ENCODE results near the gene NFS1. TPM values are rescaled to one million over a fixed set of nuclear protein-coding genes. Genes with fewer than 3 reads are reported as not detected.

NFS1 gene
- total RNA-seq, 4 donors from 2014 or later: 16.8 to 40.0 (median 31.4) TPM

GRCh38 chr20:35741892-35742740 is 43.0 kb upstream of the NFS1 start, which contains the start of gene RBM39:
Gene RBM39 (minus strand): TSS chr20:35742260. CDS start chr20:35740874, 1,386 bp downstream.
- TF ChIP-seq POLR2A (IDR thresholded peaks at IDR 0.05) (peak; percentile 90 to 95), EP300 (IDR thresholded peaks at IDR 0.05) (no peak), POLR2AphosphoS5 (IDR thresholded peaks at IDR 0.05) (peak; percentile 99)
- TF ChIP-seq, protein P1, sequence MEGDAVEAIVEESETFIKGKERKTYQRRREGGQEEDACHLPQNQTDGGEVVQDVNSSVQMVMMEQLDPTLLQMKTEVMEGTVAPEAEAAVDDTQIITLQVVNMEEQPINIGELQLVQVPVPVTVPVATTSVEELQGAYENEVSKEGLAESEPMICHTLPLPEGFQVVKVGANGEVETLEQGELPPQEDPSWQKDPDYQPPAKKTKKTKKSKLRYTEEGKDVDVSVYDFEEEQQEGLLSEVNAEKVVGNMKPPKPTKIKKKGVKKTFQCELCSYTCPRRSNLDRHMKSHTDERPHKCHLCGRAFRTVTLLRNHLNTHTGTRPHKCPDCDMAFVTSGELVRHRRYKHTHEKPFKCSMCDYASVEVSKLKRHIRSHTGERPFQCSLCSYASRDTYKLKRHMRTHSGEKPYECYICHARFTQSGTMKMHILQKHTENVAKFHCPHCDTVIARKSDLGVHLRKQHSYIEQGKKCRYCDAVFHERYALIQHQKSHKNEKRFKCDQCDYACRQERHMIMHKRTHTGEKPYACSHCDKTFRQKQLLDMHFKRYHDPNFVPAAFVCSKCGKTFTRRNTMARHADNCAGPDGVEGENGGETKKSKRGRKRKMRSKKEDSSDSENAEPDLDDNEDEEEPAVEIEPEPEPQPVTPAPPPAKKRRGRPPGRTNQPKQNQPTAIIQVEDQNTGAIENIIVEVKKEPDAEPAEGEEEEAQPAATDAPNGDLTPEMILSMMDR (IDR thresholded peaks at IDR 0.05): peak; percentile 12 to 58 (median 56)
- peak within 1 kb of the TSS; percentile 81 to 94 for H3K4me3 ChIP-seq
- peaks cover 3 to 48% (median 16%) of the 10 kb centered on the region in 3 donors for H3K4me1 ChIP-seq
- no peaks in the 10 kb centered on the region for H3K27me3 ChIP-seq
- peaks cover 4 to 35% of the 10 kb centered on the region in 2 donors for H3K36me3 ChIP-seq
- peak; percentile 96 for ATAC-seq
- no peaks in the 10 kb centered on the region for H3K9me3 ChIP-seq
- WGBS, 2 donors (ENCODE audit: low coverage in 1 of 2): 0% methylated on average over 8 to 14 of the region's 66 CpGs
- H3K27ac ChIP-seq: peak within 1 kb of the TSS; percentile 98 to 100 (median 100)

DNA sequence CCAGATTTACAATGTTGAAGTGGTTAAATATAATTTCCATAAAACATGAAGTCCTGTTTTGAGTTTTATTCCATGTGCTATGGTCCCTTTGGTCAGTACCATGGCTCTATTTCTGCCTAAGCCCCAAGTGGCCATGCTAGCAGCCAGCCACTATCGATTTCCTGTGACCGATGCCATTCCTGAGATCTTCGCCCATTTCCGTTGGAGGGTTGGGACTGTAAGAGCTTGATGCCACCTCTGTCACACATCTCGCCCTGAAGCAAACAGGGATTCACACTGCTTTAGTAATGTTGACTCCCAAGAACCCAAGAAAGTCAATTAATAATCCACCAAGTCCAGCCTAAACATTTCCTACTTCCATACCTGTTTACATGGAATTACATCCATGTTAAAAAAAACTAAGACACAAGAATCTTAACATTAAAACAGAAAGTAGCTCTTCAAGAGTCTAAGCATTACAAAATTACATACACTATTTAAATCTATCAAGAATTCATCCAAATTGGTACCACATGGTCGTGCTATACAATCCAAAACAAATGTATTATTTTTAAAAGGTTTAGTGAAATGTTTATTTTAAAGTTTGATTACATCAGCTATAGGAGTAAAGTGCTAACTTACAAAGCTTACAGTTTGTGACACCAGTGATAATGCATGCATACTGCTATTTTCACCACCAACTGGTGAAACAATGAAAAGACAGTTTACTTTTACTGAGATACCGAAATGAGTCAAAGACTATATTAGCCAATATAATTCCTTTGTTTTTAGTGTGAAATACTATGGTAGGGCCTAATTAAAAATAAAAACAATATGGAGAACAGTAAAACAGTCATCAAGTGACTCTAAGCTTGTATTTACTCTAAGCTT is 40.4 kb upstream of the NFS1 start:
- H3K36me3 ChIP-seq: peaks cover 8 to 59% of the 10 kb centered on the region in 2 donors
- H3K4me1 ChIP-seq: peaks cover 14 to 73% (median 31%) of the 10 kb centered on the region in 3 donors
- 34 to 43% methylated on average over 3 to 7 of the region's 7 CpGs for WGBS, 2 donors (ENCODE audit: low coverage in 1 of 2)
- H3K27me3 ChIP-seq: no peaks in the 10 kb centered on the region
- peak overlapping the region in 3 of 4 donors; percentile 98 to 100 (median 99) for H3K27ac ChIP-seq
- no peak for TF ChIP-seq EP300 (IDR thresholded peaks at IDR 0.05)
- TF ChIP-seq, protein P1 (IDR thresholded peaks at IDR 0.05): peak in 1 of 4 experiments; percentile 25
- no peaks in the 10 kb centered on the region for H3K9me3 ChIP-seq
- H3K4me3 ChIP-seq: peak overlapping the region; percentile 69 to 81
- ATAC-seq: no peak

DNA sequence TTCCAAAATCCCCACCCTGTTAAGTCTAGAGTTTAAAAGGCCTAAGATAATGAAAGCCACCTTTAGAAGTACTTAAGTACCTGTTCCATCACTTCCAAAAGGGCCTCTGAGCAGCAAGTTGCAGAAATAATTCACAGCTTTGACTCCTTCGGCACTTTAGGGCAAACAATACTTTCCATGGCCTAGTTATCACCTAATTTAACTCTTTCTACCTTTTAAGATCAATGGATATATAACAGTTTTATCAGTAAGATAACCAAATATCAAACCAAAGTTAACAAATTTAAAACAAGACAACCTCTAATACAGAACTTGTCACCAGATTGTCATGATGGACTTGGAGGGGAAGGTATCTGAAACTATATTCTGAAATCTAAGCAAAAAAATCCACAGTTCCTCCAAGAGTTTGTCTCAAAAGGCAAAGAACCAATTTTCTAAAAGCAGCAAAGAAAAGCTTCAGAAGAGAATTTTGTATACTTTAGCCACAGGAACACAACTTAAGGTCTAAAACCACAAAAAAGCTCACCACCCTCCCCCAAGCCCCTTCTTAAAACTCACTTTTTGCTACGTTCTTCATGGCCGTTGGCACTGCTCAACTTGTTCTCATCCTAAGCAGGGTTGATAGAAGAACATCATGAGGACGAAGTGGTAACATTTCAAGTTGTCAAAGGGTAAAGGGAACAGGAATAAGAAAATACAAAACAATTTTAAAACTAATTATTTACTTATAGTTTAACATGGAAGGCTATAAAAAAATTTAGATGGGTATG is 39.4 kb upstream of the NFS1 start:
- ATAC-seq: no peak
- 34 to 35% methylated on average over 4 of the region's 4 CpGs for WGBS, 2 donors (ENCODE audit: low coverage in 1 of 2)
- peak overlapping the region in 1 of 4 donors; percentile 9 for H3K27ac ChIP-seq
- peaks cover 12 to 68% of the 10 kb centered on the region in 2 donors for H3K36me3 ChIP-seq
- TF ChIP-seq POLR2AphosphoS5 (IDR thresholded peaks at IDR 0.05) (no peak), POLR2A (IDR thresholded peaks at IDR 0.05) (no peak)
- TF ChIP-seq, protein P1 (IDR thresholded peaks at IDR 0.05): no peak
- no peaks in the 10 kb centered on the region for H3K27me3 ChIP-seq
- H3K4me1 ChIP-seq: peaks cover 21 to 79% (median 37%) of the 10 kb centered on the region in 3 donors
- no peaks in the 10 kb centered on the region for H3K9me3 ChIP-seq
- peak overlapping the region in 1 of 2 donors; percentile 81 for H3K4me3 ChIP-seq

DNA sequence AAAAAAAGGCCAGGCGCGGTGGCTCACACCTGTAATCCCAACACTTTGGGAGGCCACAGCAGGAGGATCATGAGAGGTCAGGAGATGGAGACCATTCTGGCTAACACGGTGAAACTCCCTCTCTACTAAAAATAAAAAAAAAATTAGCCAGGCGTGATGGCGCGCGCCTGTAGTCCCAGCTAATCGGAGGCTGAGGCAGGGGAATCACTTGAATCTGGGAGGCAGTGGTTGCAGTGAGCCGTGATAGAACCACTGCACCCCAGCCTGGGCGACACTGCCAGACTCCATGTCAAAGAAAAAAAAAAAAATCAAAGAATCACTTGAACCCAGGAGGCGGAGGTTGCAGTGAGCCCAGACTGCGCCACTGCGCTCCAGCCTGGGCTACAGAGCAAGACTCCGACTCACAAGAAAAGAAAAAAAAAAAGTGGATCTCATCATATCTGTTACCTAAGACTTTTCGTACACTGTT is 38.7 kb upstream of the NFS1 start:
- 80 to 90% methylated on average over 5 to 12 of the region's 15 CpGs for WGBS, 2 donors (ENCODE audit: low coverage in 1 of 2)
- no peak for ATAC-seq
- Histone ChIP-seq H3K4me1 (peaks cover 21 to 79% (median 34%) of the 10 kb centered on the region in 3 donors), H3K27me3 (no peaks in the 10 kb centered on the region), H3K4me3 (peak overlapping the region in 1 of 2 donors; percentile 81), H3K9me3 (no peaks in the 10 kb centered on the region), H3K36me3 (peaks cover 12 to 75% of the 10 kb centered on the region in 2 donors), H3K27ac (no peak overlapping the region)
- TF ChIP-seq POLR2AphosphoS5 (IDR thresholded peaks at IDR 0.05) (no peak), EP300 (IDR thresholded peaks at IDR 0.05) (no peak), POLR2A (IDR thresholded peaks at IDR 0.05) (no peak)
- TF ChIP-seq, protein P1 (IDR thresholded peaks at IDR 0.05): no peak
